ENCODE data around the gene COPS9.

The COPS9 gene

GRCh38 chr2:240169486-240170353, 33.6 kb upstream of the COPS9 start:
- Histone ChIP-seq H3K9me3 (ENCODE audit: control extremely low read depth in 1 of 5, control insufficient read depth in 4 of 5, insufficient read depth in 2 of 5, low read depth in 1 of 5, low read length in 4 of 5) (peaks cover 0 to 5% (median 0%) of the 10 kb centered on the region in 5 experiments), H3K27ac (ENCODE audit: insufficient read depth in 1 of 2, low read depth in 1 of 2, low read length in 2 of 2, poor library complexity in 1 of 2, severe bottlenecking in 2 of 2) (no peak overlapping the region), H3K27me3 (replicated peaks in 2 of 5; ENCODE audit: control insufficient read depth in 4 of 5, insufficient read depth in 5 of 5, low read length in 4 of 5) (peaks cover 0 to 9% (median 5%) of the 10 kb centered on the region in 5 experiments), H3K4me1 (ENCODE audit: control extremely low read depth in 1 of 4, control insufficient read depth in 4 of 4, insufficient read depth in 4 of 4, low read length in 3 of 4) (no peaks in the 10 kb centered on the region), H3K36me3 (ENCODE audit: control insufficient read depth in 4 of 4, insufficient read depth in 4 of 4, low read length in 3 of 4) (no peaks in the 10 kb centered on the region), H3K4me3 (ENCODE audit: control insufficient read depth in 1 of 7, extremely low read depth in 1 of 7, insufficient read depth in 4 of 7, low read depth in 2 of 7, low read length in 6 of 7) (no peak overlapping the region)
- POLR2A ChIA-PET, result no interaction called here
- no peak for DNase-seq
- 100% methylated on average over 7 of the region's 15 CpGs for WGBS (ENCODE audit: insufficient coverage)
- CTCF ChIA-PET, result no interaction called here

DNA sequence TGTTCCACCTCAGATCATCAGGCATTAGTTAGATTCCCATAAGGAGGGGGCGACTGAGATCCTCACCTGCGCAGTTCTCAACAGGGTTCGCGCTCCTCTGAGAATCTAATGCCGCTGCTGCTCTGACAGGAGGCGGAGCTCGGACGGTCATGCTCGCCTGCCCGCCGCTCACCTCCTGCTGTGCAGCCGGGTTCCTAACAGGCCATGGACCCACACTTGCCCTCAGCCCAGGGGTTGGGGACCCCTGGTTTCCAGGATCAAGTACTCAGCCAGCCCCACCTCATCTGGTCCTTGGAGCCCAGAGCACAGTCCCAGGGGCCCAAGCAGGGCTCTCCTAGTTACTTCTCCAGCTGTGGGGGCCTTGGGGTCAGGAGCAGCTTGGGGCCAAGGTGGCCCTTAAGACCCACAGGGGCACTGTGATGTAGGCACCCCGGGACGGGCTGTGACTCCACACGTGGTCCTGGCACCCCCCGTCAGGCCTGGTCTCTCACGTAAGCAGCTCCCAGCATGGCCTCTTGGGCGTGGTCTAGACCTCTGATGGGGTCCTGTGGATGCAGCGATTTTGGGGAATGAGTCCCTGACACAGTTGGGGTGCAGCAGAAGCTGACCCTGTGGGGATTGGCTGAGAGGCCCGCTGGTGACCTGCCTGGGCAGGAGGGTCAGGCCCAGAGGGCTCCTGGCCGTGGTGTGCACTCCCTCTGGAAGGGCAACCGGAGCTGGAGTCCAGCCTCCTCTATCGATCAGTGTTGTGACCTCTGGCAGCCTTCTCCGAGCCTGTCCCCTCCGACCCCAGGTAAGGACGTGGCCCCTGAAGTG, 32.6 kb upstream of the COPS9 start:
- CTCF ChIA-PET, result no interaction called here

GRCh38 chr2:240168041-240168440, 31.9 kb upstream of the COPS9 start:
- H3K36me3 ChIP-seq (ENCODE audit: control insufficient read depth in 4 of 4, insufficient read depth in 4 of 4, low read length in 3 of 4), result no peaks in the 10 kb centered on the region
- no peak for DNase-seq
- ChIA-PET POLR2A (no interaction called here), CTCF (no interaction called here)
- peaks cover 0 to 5% (median 0%) of the 10 kb centered on the region in 5 experiments for H3K27me3 ChIP-seq (replicated peaks in 2 of 5; ENCODE audit: control insufficient read depth in 4 of 5, insufficient read depth in 5 of 5, low read length in 4 of 5)
- H3K27ac ChIP-seq (ENCODE audit: insufficient read depth in 1 of 2, low read depth in 1 of 2, low read length in 2 of 2, poor library complexity in 1 of 2, severe bottlenecking in 2 of 2), result no peak overlapping the region
- peaks cover 0 to 5% (median 0%) of the 10 kb centered on the region in 5 experiments for H3K9me3 ChIP-seq (ENCODE audit: control extremely low read depth in 1 of 5, control insufficient read depth in 4 of 5, insufficient read depth in 2 of 5, low read depth in 1 of 5, low read length in 4 of 5)
- 92% methylated on average over 18 of the region's 18 CpGs for WGBS (ENCODE audit: insufficient coverage)
- H3K4me3 ChIP-seq (ENCODE audit: control insufficient read depth in 1 of 7, extremely low read depth in 1 of 7, insufficient read depth in 4 of 7, low read depth in 2 of 7, low read length in 6 of 7), result no peak overlapping the region
- no peaks in the 10 kb centered on the region for H3K4me1 ChIP-seq (ENCODE audit: control extremely low read depth in 1 of 4, control insufficient read depth in 4 of 4, insufficient read depth in 4 of 4, low read length in 3 of 4)

More for the DNA sequence above, 32.6 kb upstream of the COPS9 start:
- H3K9me3 ChIP-seq (ENCODE audit: control extremely low read depth in 1 of 5, control insufficient read depth in 4 of 5, insufficient read depth in 2 of 5, low read depth in 1 of 5, low read length in 4 of 5), result peaks cover 0 to 5% (median 0%) of the 10 kb centered on the region in 5 experiments
- no peak overlapping the region for H3K27ac ChIP-seq (ENCODE audit: insufficient read depth in 1 of 2, low read depth in 1 of 2, low read length in 2 of 2, poor library complexity in 1 of 2, severe bottlenecking in 2 of 2)
- H3K27me3 ChIP-seq (replicated peaks in 2 of 5; ENCODE audit: control insufficient read depth in 4 of 5, insufficient read depth in 5 of 5, low read length in 4 of 5), result peaks cover 0 to 5% (median 0%) of the 10 kb centered on the region in 5 experiments
- H3K4me3 ChIP-seq (ENCODE audit: control insufficient read depth in 1 of 7, extremely low read depth in 1 of 7, insufficient read depth in 4 of 7, low read depth in 2 of 7, low read length in 6 of 7), result no peak overlapping the region
- 88% methylated on average over 23 of the region's 26 CpGs for WGBS (ENCODE audit: insufficient coverage)
- POLR2A ChIA-PET, result no interaction called here
- no peaks in the 10 kb centered on the region for H3K36me3 ChIP-seq (ENCODE audit: control insufficient read depth in 4 of 4, insufficient read depth in 4 of 4, low read length in 3 of 4)
- no peak for DNase-seq
- no peaks in the 10 kb centered on the region for H3K4me1 ChIP-seq (ENCODE audit: control extremely low read depth in 1 of 4, control insufficient read depth in 4 of 4, insufficient read depth in 4 of 4, low read length in 3 of 4)

DNA sequence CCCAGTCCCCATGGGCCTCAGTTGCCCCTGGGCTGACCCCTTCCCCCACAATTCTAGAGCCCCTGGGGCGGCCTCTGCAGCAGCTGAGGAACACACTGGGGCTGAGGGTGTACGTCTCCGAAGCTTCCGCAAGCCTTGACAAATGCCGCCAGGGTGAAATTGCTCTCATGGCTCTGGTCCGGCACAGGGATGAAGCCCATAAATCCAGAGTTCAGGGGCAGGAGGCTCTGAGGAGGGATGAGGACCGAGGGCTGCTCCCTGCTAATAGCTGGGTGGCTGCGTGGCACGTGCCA, 31.4 kb upstream of the COPS9 start:
- DNase-seq, result no peak
- Histone ChIP-seq H3K9me3 (ENCODE audit: control extremely low read depth in 1 of 5, control insufficient read depth in 4 of 5, insufficient read depth in 2 of 5, low read depth in 1 of 5, low read length in 4 of 5) (peaks cover 0 to 5% (median 0%) of the 10 kb centered on the region in 5 experiments), H3K27me3 (replicated peaks in 2 of 5; ENCODE audit: control insufficient read depth in 4 of 5, insufficient read depth in 5 of 5, low read length in 4 of 5) (peaks cover 0 to 7% (median 0%) of the 10 kb centered on the region in 5 experiments), H3K36me3 (ENCODE audit: control insufficient read depth in 4 of 4, insufficient read depth in 4 of 4, low read length in 3 of 4) (no peaks in the 10 kb centered on the region), H3K27ac (ENCODE audit: insufficient read depth in 1 of 2, low read depth in 1 of 2, low read length in 2 of 2, poor library complexity in 1 of 2, severe bottlenecking in 2 of 2) (no peak overlapping the region), H3K4me1 (ENCODE audit: control extremely low read depth in 1 of 4, control insufficient read depth in 4 of 4, insufficient read depth in 4 of 4, low read length in 3 of 4) (no peaks in the 10 kb centered on the region), H3K4me3 (ENCODE audit: control insufficient read depth in 1 of 7, extremely low read depth in 1 of 7, insufficient read depth in 4 of 7, low read depth in 2 of 7, low read length in 6 of 7) (no peak overlapping the region)
- CTCF ChIA-PET, result no interaction called here
- POLR2A ChIA-PET, result no interaction called here
- 86% methylated on average over 5 of the region's 9 CpGs for WGBS (ENCODE audit: insufficient coverage)

DNA sequence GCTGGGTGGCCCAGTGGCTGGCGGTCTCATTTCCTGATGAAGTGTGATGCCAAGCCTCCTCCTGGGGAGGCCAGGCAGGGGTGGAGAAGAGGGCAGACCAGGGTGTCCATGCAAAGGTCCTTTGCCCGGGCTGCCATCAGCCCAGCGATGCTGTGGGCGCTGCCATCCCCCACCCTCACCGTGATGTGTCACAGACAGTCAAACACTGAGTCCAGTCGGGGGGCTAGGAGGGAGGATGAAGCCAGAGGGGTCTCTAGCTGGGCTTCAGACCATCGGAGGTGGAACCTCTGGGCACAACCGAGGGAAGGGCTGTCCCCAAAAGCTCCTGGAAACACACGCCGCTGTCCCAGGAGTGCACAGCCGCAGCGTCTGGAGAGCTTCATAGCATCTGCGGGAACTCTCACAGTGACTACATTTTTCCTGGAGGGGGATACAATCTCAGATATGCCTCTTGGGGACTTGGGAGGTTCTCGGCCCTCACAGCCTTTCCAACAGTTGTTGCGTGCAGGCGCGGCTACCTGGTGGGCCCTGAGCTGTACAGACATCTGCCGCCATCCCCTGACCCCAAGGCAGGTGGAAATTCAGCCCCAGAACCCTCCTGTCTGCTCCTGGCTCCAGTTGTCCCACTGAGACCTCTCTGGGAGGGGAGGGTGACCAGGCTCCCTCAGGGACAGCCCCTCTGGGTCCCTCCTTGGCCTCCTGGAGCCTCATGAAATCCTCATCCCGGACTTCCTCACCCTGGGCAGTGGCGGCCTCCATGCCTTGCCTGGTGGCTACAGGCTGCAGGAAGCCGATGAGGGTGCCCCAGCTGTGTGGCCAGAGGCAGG, 30.9 kb upstream of the COPS9 start:
- WGBS (ENCODE audit: insufficient coverage), result 92% methylated on average over 20 of the region's 21 CpGs
- DNase-seq, result no peak
- POLR2A ChIA-PET, result no interaction called here

DNA sequence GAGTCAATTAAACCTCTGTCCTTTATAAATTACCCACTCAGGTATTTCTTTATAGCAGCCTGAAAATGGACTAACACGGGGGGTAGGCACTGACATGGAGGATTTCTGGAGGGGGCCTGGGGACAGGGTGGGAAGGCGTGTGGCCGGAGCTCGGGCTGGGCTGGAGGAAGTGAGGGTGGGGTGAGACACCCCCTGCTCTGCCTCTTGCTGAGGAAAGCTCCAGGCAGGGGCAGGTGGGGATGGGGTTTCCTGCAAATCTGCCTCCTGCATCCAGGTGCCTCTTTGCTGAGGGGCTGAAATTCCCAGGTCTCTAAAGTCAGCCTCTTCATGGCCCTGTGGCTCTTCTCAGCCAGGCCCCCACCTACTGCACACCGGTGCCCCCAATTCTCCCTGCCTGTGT, 30.1 kb upstream of the COPS9 start:
- 87% methylated on average over 4 of the region's 5 CpGs for WGBS (ENCODE audit: insufficient coverage)
- H3K4me3 ChIP-seq (ENCODE audit: control insufficient read depth in 1 of 7, extremely low read depth in 1 of 7, insufficient read depth in 4 of 7, low read depth in 2 of 7, low read length in 6 of 7), result no peak overlapping the region
- no peaks in the 10 kb centered on the region for H3K36me3 ChIP-seq (ENCODE audit: control insufficient read depth in 4 of 4, insufficient read depth in 4 of 4, low read length in 3 of 4)
- H3K4me1 ChIP-seq (ENCODE audit: control extremely low read depth in 1 of 4, control insufficient read depth in 4 of 4, insufficient read depth in 4 of 4, low read length in 3 of 4), result no peaks in the 10 kb centered on the region
- H3K27ac ChIP-seq (ENCODE audit: insufficient read depth in 1 of 2, low read depth in 1 of 2, low read length in 2 of 2, poor library complexity in 1 of 2, severe bottlenecking in 2 of 2), result no peak overlapping the region
- H3K9me3 ChIP-seq (ENCODE audit: control extremely low read depth in 1 of 5, control insufficient read depth in 4 of 5, insufficient read depth in 2 of 5, low read depth in 1 of 5, low read length in 4 of 5), result peaks cover 0 to 5% (median 0%) of the 10 kb centered on the region in 5 experiments
- CTCF ChIA-PET, result no interaction called here
- H3K27me3 ChIP-seq (replicated peaks in 2 of 5; ENCODE audit: control insufficient read depth in 4 of 5, insufficient read depth in 5 of 5, low read length in 4 of 5), result peaks cover 0 to 5% (median 0%) of the 10 kb centered on the region in 5 experiments
- no peak for DNase-seq
- POLR2A ChIA-PET, result no interaction called here

More for the DNA sequence above, 30.9 kb upstream of the COPS9 start:
- CTCF ChIA-PET, result no interaction called here
- Histone ChIP-seq H3K4me1 (ENCODE audit: control extremely low read depth in 1 of 4, control insufficient read depth in 4 of 4, insufficient read depth in 4 of 4, low read length in 3 of 4) (no peaks in the 10 kb centered on the region), H3K9me3 (ENCODE audit: control extremely low read depth in 1 of 5, control insufficient read depth in 4 of 5, insufficient read depth in 2 of 5, low read depth in 1 of 5, low read length in 4 of 5) (peaks cover 0 to 5% (median 0%) of the 10 kb centered on the region in 5 experiments), H3K27me3 (replicated peaks in 2 of 5; ENCODE audit: control insufficient read depth in 4 of 5, insufficient read depth in 5 of 5, low read length in 4 of 5) (peaks cover 0 to 9% (median 0%) of the 10 kb centered on the region in 5 experiments), H3K27ac (ENCODE audit: insufficient read depth in 1 of 2, low read depth in 1 of 2, low read length in 2 of 2, poor library complexity in 1 of 2, severe bottlenecking in 2 of 2) (no peak overlapping the region), H3K4me3 (ENCODE audit: control insufficient read depth in 1 of 7, extremely low read depth in 1 of 7, insufficient read depth in 4 of 7, low read depth in 2 of 7, low read length in 6 of 7) (no peak overlapping the region), H3K36me3 (ENCODE audit: control insufficient read depth in 4 of 4, insufficient read depth in 4 of 4, low read length in 3 of 4) (no peaks in the 10 kb centered on the region)

Measured in common myeloid progenitor, CD34-positive (primary cell).